CD8-positive, alpha-beta memory T cell (primary cell): ENCODE results near the gene FANCE. TPM values are rescaled to one million over a fixed set of nuclear protein-coding genes. Genes with fewer than 3 reads are reported as not detected.
A peak's percentile ranks its signal among the peaks of the same experiment; 100 is the strongest.

Experiments used
- CTCF ChIA-PET: fragments of 350-600 bp; sonication (Branson Sonifier 250); formaldehyde crosslinking; loops from one replicate; lab custom pipeline; 2021; ENCODE audit warnings: antibody characterized with exemption; lab: Charles Lee
- POLR2A ChIA-PET: fragments of 350-600 bp; sonication (Branson Sonifier 250); formaldehyde crosslinking; loops from one replicate; lab custom pipeline; 2021; ENCODE audit warnings: antibody characterized with exemption; lab: Charles Lee
- DNase-seq, 5 donors: peaks; one replicate each; pipeline versions ENCODE4 v3.0.0 to v3.0.0-alpha.2; 2020 to 2022; ENCODE audit warnings: mixed read lengths in 1 of 5
- H3K27ac ChIP-seq: one replicate; pipeline ENCODE4 v1.7.0; 2013; ENCODE audit warnings: low read depth, mild to moderate bottlenecking, low read length, moderate library complexity
- H3K27me3 ChIP-seq: 2 replicates; pipeline ENCODE4 v1.7.0; 2013; ENCODE audit warnings: low read length, mild to moderate bottlenecking; ENCODE audit not compliant: insufficient read depth, poor library complexity, severe bottlenecking
- H3K36me3 ChIP-seq: 2 replicates; pipeline ENCODE4 v1.7.0; 2013; ENCODE audit warnings: mild to moderate bottlenecking, low read length, moderate library complexity; ENCODE audit not compliant: insufficient read depth
- H3K4me1 ChIP-seq: 2 replicates; pipeline ENCODE4 v1.7.0; 2013; ENCODE audit warnings: mild to moderate bottlenecking, low read length, moderate library complexity; ENCODE audit not compliant: insufficient read depth
- H3K4me3 ChIP-seq: 2 replicates; pipeline ENCODE4 v1.7.0; 2013; ENCODE audit warnings: mild to moderate bottlenecking, low read length
- H3K9me3 ChIP-seq: 2 replicates; pipeline ENCODE4 v1.7.0; 2013; ENCODE audit warnings: mild to moderate bottlenecking, low read length
- H3K27ac Mint-ChIP-seq, 8 donors: one replicate each; pipeline ENCODE4 v1.8.0; 2020 to 2021; ENCODE audit warnings: mixed read lengths in 8 of 8, mild to moderate bottlenecking in 6 of 8, inconsistent platforms in 3 of 8, moderate library complexity in 3 of 8
- H3K27me3 Mint-ChIP-seq, 2 donors: one replicate each; pipeline ENCODE4 v1.8.0; 2020 to 2021; ENCODE audit warnings: mixed read lengths in 2 of 2, mild to moderate bottlenecking in 1 of 2, moderate library complexity in 1 of 2
- H3K36me3 Mint-ChIP-seq, 3 donors: one replicate each; pipeline ENCODE4 v1.8.0; 2020 to 2021; ENCODE audit warnings: mixed read lengths in 3 of 3, inconsistent platforms in 1 of 3, mild to moderate bottlenecking in 1 of 3
- H3K4me1 Mint-ChIP-seq, 3 donors: one replicate each; pipeline ENCODE4 v1.8.0; 2020 to 2021; ENCODE audit warnings: mixed read lengths in 3 of 3, inconsistent platforms in 1 of 3, mild to moderate bottlenecking in 1 of 3
- H3K4me3 Mint-ChIP-seq, 7 donors: one replicate each; pipeline ENCODE4 v1.8.0; 2020 to 2021; ENCODE audit warnings: mixed read lengths in 7 of 7, mild to moderate bottlenecking in 6 of 7, moderate library complexity in 4 of 7, inconsistent platforms in 2 of 7
- H3K9me3 Mint-ChIP-seq, 5 donors: one replicate each; pipeline ENCODE4 v1.8.0; 2020 to 2022; ENCODE audit warnings: mixed read lengths in 5 of 5, mild to moderate bottlenecking in 3 of 5, moderate library complexity in 2 of 5, inconsistent platforms in 1 of 5
- polyA plus RNA-seq: library from polyadenylated mRNA; unstranded; fragments of 300-500 nt; fragmentation: Illumina TruSeq; gene quantifications from one replicate; pipeline ENCODE4 v1.2.3, GENCODE V29; 2021
- total RNA-seq, 2 experiments: library from RNA; stranded (reverse); gene quantifications; one replicate each; pipeline ENCODE4 v1.2.3, GENCODE V29; 2021

FANCE gene
- total and polyA plus RNA-seq, 3 experiments from 2014 or later, result 6.5 to 27.5 (median 23.6) TPM

DNA sequence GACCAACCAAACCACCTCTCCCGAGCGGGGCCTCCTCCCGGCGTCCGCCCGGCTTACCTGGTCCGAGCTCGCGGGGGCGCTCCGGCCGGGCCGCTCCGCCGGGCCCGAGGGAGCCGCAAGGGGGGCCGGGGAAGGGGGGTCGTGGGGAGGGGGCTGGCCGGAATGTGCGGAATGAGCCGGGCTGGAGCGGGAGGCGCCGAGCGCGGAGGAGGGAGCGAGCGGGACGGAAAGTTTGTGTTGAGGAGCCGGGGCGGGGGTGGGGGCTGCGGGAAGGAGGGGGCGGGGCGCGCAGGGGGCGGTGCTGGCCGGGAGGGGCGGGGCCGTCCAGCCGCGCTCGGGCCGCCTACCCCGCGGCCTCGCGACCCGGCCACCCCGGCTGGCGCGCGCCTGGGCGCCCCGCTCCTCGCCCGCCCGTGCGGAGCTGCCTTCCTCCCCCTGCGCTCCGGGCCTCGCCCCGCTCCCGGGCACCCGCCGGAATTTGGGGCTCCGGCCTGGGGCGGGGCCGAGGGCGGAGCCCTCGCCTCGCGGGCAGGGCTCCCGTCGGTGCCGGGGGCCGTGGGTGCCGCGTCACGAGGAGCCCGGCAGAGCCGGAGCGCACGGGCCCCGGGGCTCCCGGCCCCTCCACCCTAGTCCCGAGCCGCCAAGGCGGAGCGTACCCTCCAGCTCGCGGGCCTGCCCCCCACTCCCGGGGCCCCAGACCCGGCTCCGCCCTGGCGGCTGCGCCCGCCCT lies 44.9 kb downstream of the FANCE start, which contains the start of gene TEAD3:
Gene TEAD3 (minus strand): TSS at position 239 of the 730 bp plus-strand sequence.
- Mint-ChIP-seq H3K27ac (peak within 1 kb of the TSS in 4 of 8 donors; percentile 33 to 74 (median 62)), H3K4me1 (peaks cover 18 to 43% (median 24%) of the 10 kb centered on the region in 3 donors), H3K27me3 (peaks cover 5 to 24% of the 10 kb centered on the region in 2 donors), H3K36me3 (peaks cover 0 to 1% (median 0%) of the 10 kb centered on the region in 3 donors), H3K9me3 (no peaks in the 10 kb centered on the region), H3K4me3 (peak within 1 kb of the TSS; percentile 80 to 91 (median 83))
- DNase-seq, result peak; percentile 32 to 59 (median 51)
- Histone ChIP-seq H3K36me3 (no peaks in the 10 kb centered on the region), H3K4me1 (peaks cover 10% of the 10 kb centered on the region), H3K9me3 (no peaks in the 10 kb centered on the region), H3K27ac (peak within 1 kb of the TSS; percentile 57), H3K4me3 (peak within 1 kb of the TSS; percentile 50), H3K27me3 (peaks cover 8% of the 10 kb centered on the region)
- ChIA-PET CTCF (interaction anchor here (1.6 to 2.9 kb wide), 3 partner anchors 26 to 196 kb away, joined by 3 to 12 read pairs (median 6); partner anchors contain the start of gene RPL10A), POLR2A (interaction anchor here (0.6 to 1.1 kb wide), 4 partner anchors 148 to 960 kb away, joined by 3 read pairs; no protein-coding TSS in a partner anchor)

DNA sequence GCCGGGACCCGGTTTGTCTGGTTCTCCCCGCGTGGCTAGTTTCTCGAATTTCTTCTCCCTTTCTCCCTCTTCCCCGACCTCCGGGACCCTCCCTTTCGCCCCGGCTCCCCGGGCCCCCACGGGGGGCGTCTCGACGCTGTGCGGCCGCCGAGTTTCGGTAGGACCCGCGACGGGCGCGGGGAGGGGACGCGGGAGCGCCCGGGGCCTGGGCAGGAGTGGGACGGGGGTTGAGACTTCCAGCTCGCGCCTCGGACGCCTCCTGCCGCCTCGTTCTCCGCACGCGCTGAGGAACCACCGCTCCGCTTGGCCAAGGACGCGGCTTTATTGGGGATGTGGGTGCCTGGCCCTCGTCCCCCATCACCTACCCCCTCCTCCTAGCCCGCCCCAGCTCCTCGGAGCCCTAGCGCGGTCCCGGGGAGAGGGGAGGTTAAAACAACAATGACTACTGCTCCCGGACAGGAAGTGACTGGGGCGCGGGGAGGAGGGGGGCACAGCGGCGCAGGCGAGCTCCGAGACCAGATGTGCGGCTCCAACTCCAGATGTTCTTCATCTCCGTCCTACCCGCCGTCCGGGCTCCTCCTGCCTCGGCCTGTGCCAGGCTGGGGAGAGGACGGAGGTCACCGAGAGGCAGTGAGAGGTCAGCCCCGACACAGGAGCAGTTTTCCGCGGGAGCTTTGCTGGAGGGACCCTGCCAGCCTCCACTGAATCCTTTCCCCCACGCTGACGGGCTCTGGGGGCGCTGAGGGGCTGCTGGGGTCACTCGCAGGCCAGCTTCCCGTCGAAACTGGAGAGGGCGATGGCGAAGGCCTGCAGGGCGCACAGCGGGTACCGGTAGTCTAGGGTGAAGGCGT lies 45.7 kb downstream of the FANCE start:
- Mint-ChIP-seq H3K9me3 (no peaks in the 10 kb centered on the region), H3K4me1 (peaks cover 18 to 40% (median 24%) of the 10 kb centered on the region in 3 donors), H3K27me3 (peaks cover 6 to 27% of the 10 kb centered on the region in 2 donors), H3K36me3 (peaks cover 0 to 1% (median 0%) of the 10 kb centered on the region in 3 donors), H3K27ac (peak overlapping the region in 3 of 8 donors; percentile 63 to 86 (median 74)), H3K4me3 (peak overlapping the region; percentile 79 to 91 (median 83))
- Histone ChIP-seq H3K36me3 (no peaks in the 10 kb centered on the region), H3K27ac (peak overlapping the region; percentile 57), H3K9me3 (no peaks in the 10 kb centered on the region), H3K4me1 (peaks cover 10% of the 10 kb centered on the region), H3K4me3 (peak overlapping the region; percentile 50), H3K27me3 (peaks cover 8% of the 10 kb centered on the region)
- CTCF ChIA-PET, result interaction anchor here (2.3 to 2.9 kb wide), 2 partner anchors 26 to 30 kb away, joined by 6 to 12 read pairs; partner anchors contain the start of gene RPL10A
- POLR2A ChIA-PET, result interaction anchor here (0.6 to 1.1 kb wide), 4 partner anchors 27 to 959 kb away, joined by 3 read pairs; no protein-coding TSS in a partner anchor
- DNase-seq, result peak; percentile 19 to 64 (median 24)

DNA sequence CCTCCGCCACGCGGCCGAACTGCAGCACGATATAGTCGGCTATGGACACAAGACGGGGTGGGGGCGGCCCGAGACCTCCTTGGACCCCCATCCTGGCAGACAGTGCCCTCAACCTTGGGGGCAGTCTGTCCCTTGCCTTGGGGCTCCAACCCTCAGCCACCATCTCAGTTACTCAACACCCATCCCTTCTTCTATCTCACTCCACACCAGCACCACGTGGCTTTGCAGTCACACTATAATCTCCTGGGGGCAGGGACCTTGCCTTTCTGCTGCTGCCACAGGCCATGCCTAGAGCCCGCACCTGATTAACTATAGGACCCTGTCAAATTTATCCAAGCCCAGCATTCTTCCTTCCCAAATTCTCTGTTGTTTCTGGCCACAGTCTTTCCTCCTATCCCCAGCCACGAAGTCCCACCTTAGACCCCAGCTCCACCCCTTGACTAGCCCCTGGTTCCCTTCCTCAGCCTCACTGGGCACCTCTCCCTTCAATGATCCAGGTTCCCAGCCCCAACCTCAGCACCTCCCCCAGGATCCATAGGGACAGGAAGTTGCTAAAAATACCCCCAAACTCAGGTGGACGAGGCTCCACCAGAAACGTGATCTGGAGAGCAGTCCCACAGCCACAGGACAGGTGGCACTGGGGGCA lies 46.4 kb downstream of the FANCE start:
- peak overlapping the region in 5 of 8 donors; percentile 11 to 86 (median 63) for H3K27ac Mint-ChIP-seq
- peaks cover 0 to 1% (median 0%) of the 10 kb centered on the region in 3 donors for H3K36me3 Mint-ChIP-seq
- Histone ChIP-seq H3K4me3 (peak overlapping the region; percentile 50), H3K9me3 (no peaks in the 10 kb centered on the region), H3K27me3 (peaks cover 8% of the 10 kb centered on the region), H3K4me1 (peaks cover 10% of the 10 kb centered on the region), H3K27ac (peak overlapping the region; percentile 57), H3K36me3 (no peaks in the 10 kb centered on the region)
- DNase-seq, result peak in 1 of 5 donors; percentile 26
- H3K9me3 Mint-ChIP-seq, result no peaks in the 10 kb centered on the region
- peak overlapping the region; percentile 79 to 91 (median 83) for H3K4me3 Mint-ChIP-seq
- ChIA-PET POLR2A (interaction anchor here (1.1 kb wide), 1 partner anchor 233 kb away, joined by 3 read pairs; no protein-coding TSS in a partner anchor), CTCF (interaction anchor here (2.3 to 2.9 kb wide), 2 partner anchors 25 to 30 kb away, joined by 6 to 12 read pairs; partner anchors contain the start of gene RPL10A)
- H3K27me3 Mint-ChIP-seq, result peaks cover 6 to 28% of the 10 kb centered on the region in 2 donors
- peaks cover 14 to 33% (median 16%) of the 10 kb centered on the region in 3 donors for H3K4me1 Mint-ChIP-seq

DNA sequence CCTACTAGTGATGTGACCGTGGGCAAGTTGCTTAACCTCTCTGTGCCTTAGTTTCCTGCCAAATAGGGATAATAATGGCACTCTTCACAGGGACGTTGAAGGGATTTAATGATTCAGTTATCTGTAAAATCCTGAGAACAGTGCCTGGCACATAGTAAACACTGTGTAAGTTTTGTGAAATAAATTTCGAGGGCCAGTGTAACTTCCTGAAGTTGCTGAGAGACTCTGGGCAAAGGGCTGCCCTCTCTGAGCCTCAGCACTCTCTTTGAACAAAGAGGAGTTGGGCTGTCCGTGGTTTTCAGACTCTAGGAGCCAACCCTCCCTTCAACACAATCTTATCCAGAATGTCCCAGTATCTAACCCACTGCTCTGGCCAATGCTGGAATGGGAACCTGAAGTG lies 47.2 kb downstream of the FANCE start:
- CTCF ChIA-PET, result interaction anchor here (2.3 kb wide), 1 partner anchor 31 kb away, joined by 6 read pairs; the partner anchor contains the start of gene RPL10A
- Histone ChIP-seq H3K9me3 (no peaks in the 10 kb centered on the region), H3K4me1 (peaks cover 10% of the 10 kb centered on the region), H3K4me3 (no peak overlapping the region), H3K36me3 (no peaks in the 10 kb centered on the region), H3K27me3 (peaks cover 8% of the 10 kb centered on the region), H3K27ac (no peak overlapping the region)
- Mint-ChIP-seq H3K4me3 (peak overlapping the region in 2 of 7 donors; percentile 80 to 86), H3K36me3 (peaks cover 0 to 1% (median 0%) of the 10 kb centered on the region in 3 donors), H3K4me1 (peaks cover 10 to 27% (median 10%) of the 10 kb centered on the region in 3 donors), H3K27ac (peak overlapping the region in 2 of 8 donors; percentile 30 to 47), H3K27me3 (peaks cover 9 to 28% of the 10 kb centered on the region in 2 donors), H3K9me3 (no peaks in the 10 kb centered on the region)
- DNase-seq, result no peak
- POLR2A ChIA-PET, result no interaction called here

DNA sequence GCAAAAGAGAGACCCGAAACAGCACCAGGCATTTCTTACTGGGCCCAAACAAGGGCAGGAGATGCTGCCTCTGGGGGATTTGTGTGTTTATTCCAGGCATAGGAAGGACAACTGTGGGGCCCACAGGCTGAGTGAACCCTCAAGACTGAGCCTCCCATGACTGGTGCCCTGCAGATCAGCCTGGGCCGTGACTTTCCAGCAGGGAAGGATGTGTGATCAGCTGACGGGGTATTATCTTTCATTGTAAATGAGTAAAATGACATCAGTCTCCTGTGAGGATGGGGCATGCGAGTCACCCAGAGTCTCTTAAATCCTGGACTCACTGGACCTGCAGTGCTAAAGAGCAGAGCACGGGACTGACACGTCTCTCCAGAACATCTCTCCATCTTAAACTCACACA lies 48.6 kb downstream of the FANCE start:
- H3K36me3 Mint-ChIP-seq, result peaks cover 0 to 1% (median 0%) of the 10 kb centered on the region in 3 donors
- CTCF ChIA-PET, result no interaction called here
- POLR2A ChIA-PET, result no interaction called here
- peaks cover 8% of the 10 kb centered on the region for H3K27me3 ChIP-seq
- no peaks in the 10 kb centered on the region for H3K36me3 ChIP-seq
- peaks cover 9 to 32% of the 10 kb centered on the region in 2 donors for H3K27me3 Mint-ChIP-seq
- DNase-seq, result no peak
- H3K9me3 Mint-ChIP-seq, result no peaks in the 10 kb centered on the region
- H3K4me3 ChIP-seq, result no peak overlapping the region
- H3K4me3 Mint-ChIP-seq, result peak overlapping the region in 1 of 7 donors; percentile 46
- H3K27ac Mint-ChIP-seq, result peak overlapping the region in 1 of 8 donors; percentile 6
- peaks cover 10% of the 10 kb centered on the region for H3K4me1 ChIP-seq
- H3K4me1 Mint-ChIP-seq, result peaks cover 8 to 16% (median 10%) of the 10 kb centered on the region in 3 donors
- H3K9me3 ChIP-seq, result no peaks in the 10 kb centered on the region
- H3K27ac ChIP-seq, result no peak overlapping the region

DNA sequence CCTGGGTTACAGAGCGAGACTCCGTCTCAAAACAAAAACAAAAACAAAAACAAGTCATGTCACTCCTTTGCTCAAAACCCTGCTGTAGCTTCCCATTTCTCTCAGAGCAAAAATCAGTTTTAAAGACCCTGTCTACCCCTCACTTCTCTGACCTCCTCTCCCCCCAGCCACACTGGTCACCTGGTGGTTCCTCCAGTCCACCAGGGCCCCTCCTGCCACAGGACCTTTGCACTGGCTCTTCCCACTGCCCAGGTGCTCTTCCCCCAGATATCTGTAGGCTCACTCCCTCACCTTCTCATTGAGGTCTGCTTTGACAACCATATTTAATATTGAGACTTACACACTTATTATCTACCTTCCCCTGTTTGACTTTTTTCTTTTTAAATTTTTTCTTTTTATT lies 49.6 kb downstream of the FANCE start:
- Histone ChIP-seq H3K36me3 (no peaks in the 10 kb centered on the region), H3K9me3 (no peaks in the 10 kb centered on the region), H3K27ac (no peak overlapping the region), H3K4me1 (peaks cover 10% of the 10 kb centered on the region), H3K4me3 (no peak overlapping the region), H3K27me3 (peaks cover 8% of the 10 kb centered on the region)
- Mint-ChIP-seq H3K27ac (no peak overlapping the region), H3K9me3 (no peaks in the 10 kb centered on the region), H3K4me3 (no peak overlapping the region), H3K4me1 (peaks cover 7 to 12% (median 10%) of the 10 kb centered on the region in 3 donors), H3K27me3 (peaks cover 9 to 35% of the 10 kb centered on the region in 2 donors), H3K36me3 (no peaks in the 10 kb centered on the region)
- ChIA-PET POLR2A (no interaction called here), CTCF (no interaction called here)
- DNase-seq, result no peak

DNA sequence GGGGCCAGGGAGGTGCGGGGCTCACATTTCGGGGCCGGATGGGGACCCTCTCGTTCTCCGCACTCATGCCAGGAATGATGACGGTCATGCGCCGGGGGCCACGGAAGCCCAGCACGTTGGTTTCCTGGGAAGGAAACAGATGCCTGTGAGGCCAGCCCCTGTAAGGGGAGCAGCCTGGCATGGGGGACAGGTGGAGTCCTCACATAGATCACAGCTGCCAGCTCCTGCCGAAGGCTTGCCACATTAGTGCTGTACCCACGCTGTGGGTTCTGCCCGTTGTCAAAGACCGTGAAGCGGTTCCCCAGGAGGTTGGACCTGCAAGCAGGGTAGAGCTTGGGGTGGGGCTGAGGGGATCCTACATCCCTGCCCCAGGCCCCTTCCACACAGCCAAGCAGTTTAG lies 51.4 kb downstream of the FANCE start:
- Mint-ChIP-seq H3K4me1 (peaks cover 3 to 4% (median 4%) of the 10 kb centered on the region in 3 donors), H3K27me3 (peaks cover 9 to 34% of the 10 kb centered on the region in 2 donors), H3K9me3 (no peaks in the 10 kb centered on the region), H3K27ac (no peak overlapping the region), H3K36me3 (no peaks in the 10 kb centered on the region), H3K4me3 (no peak overlapping the region)
- ChIA-PET CTCF (no interaction called here), POLR2A (no interaction called here)
- H3K27ac ChIP-seq, result no peak overlapping the region
- H3K27me3 ChIP-seq, result peaks cover 2% of the 10 kb centered on the region
- no peak for DNase-seq
- peaks cover 3% of the 10 kb centered on the region for H3K4me1 ChIP-seq
- no peaks in the 10 kb centered on the region for H3K9me3 ChIP-seq
- no peak overlapping the region for H3K4me3 ChIP-seq
- no peaks in the 10 kb centered on the region for H3K36me3 ChIP-seq
